C4-2B (cell line): ENCODE data around the gene NLRP14.

Experiments
- CTCF ChIP-seq: fragments of 450-650 bp; conservative IDR thresholded peaks from 2 replicates; pipeline ENCODE4 v1.5.1; 2017; ENCODE audit warnings: mild to moderate bottlenecking
- ZFX ChIP-seq: fragments of 450-650 bp; IDR thresholded peaks from 2 replicates; pipeline ENCODE4 v1.6.1; 2017

DNA sequence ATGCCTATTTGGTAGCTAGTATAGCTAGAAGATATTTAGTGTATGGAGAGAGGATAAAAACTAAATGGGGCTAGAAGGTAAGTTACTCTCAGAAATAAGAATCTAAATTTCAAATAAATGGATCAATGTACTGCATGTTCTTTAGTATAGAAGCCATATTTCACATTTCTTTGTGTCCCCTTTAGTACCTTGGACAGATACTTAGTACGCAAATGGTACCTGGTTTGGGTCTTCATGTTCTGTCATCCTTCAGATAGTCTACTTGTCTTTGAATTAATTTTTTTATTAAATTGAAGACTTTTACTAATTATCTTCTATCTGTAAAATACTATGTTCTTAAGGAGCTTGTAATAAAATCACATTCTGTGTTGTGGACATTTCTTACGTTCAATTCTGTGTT is 42.3 kb downstream of the NLRP14 start:
- TF ChIP-seq CTCF (no peak), ZFX (no peak)
